IMR-90 (cell line): Measurements from ENCODE around the gene SIGLEC14. TPM values are rescaled to one million over a fixed set of nuclear protein-coding genes. Genes with fewer than 3 reads are reported as not detected.

Experiments used
- ATAC-seq: fragments of 200-7000 bp; cut with Tn5 transposase; 2 replicates; pipeline ENCODE4 v1.9.1; 2020; ENCODE audit warnings: low read depth, mild to moderate bottlenecking, moderate library complexity
- BruUV-seq: library from RNA; stranded (reverse); fragments of 400-500 nt; replicated peaks from 2 replicates; lab custom pipeline; 2021; lab: Mats Ljungman, UMichigan
- CTCF ChIA-PET: fragments of 300-600 bp; formaldehyde crosslinking; extraction: SDS; loops from one replicate; lab custom pipeline; 2021; ENCODE audit warnings: antibody characterized with exemption; lab: Yijun Ruan, JAX
- POLR2A ChIA-PET: fragments of 300-600 bp; sonication (Branson Sonifier 250); formaldehyde crosslinking; loops from one replicate; lab custom pipeline; 2022; ENCODE audit warnings: antibody characterized with exemption; ENCODE audit not compliant: unreplicated experiment; lab: Charles Lee
- DNase-seq: peaks from one replicate; pipeline ENCODE4 v3.0.0; 2013
- H2AFZ ChIP-seq: replicated peaks from 2 replicates; pipeline ENCODE3; 2013; ENCODE audit warnings: low read length, mild to moderate bottlenecking; ENCODE audit not compliant: poor library complexity
- H2AK5ac ChIP-seq: 2 replicates; pipeline ENCODE4 v1.6.1; 2013; ENCODE audit warnings: low read depth, low read length, inconsistent platforms
- H2AK9ac ChIP-seq: replicated peaks from 2 replicates; pipeline ENCODE3; 2013; ENCODE audit warnings: mild to moderate bottlenecking, low read depth, low read length, moderate library complexity; ENCODE audit not compliant: poor library complexity
- H2BK120ac ChIP-seq: 2 replicates; pipeline ENCODE4 v1.6.1; 2013; ENCODE audit warnings: low read depth, low read length, inconsistent platforms
- H2BK15ac ChIP-seq: 3 replicates; pipeline ENCODE4 v1.6.1; 2013; ENCODE audit warnings: low read depth, low read length, inconsistent platforms
- H2BK20ac ChIP-seq: 2 replicates; pipeline ENCODE4 v1.6.1; 2013; ENCODE audit warnings: low read depth, mild to moderate bottlenecking, inconsistent platforms, low read length, moderate library complexity
- H2BK5ac ChIP-seq: 2 replicates; pipeline ENCODE4 v1.6.1; 2013; ENCODE audit warnings: mild to moderate bottlenecking, low read depth, low read length, inconsistent platforms; ENCODE audit not compliant: poor library complexity, severe bottlenecking
- H3K14ac ChIP-seq: replicated peaks from 2 replicates; pipeline ENCODE4 v1.6.1; 2013; ENCODE audit warnings: low read depth, low read length, inconsistent platforms
- H3K18ac ChIP-seq: 2 replicates; pipeline ENCODE4 v1.6.1; 2013; ENCODE audit warnings: low read depth, low read length, control low read depth
- H3K23ac ChIP-seq: 2 replicates; pipeline ENCODE4 v1.6.1; 2013; ENCODE audit warnings: low read depth, low read length, inconsistent platforms
- H3K27ac ChIP-seq: 2 replicates; pipeline ENCODE4 v1.5.1; 2013; ENCODE audit warnings: mild to moderate bottlenecking, control low read depth, low read length; ENCODE audit not compliant: insufficient read depth
- H3K27me3 ChIP-seq: 2 replicates; pipeline ENCODE4 v1.6.1; 2013; ENCODE audit warnings: low read length; ENCODE audit not compliant: control insufficient read depth, insufficient read depth
- H3K36me3 ChIP-seq: 2 replicates; pipeline ENCODE4 v1.6.1; 2013; ENCODE audit warnings: low read length, mixed read lengths; ENCODE audit not compliant: control insufficient read depth, insufficient read depth
- H3K4ac ChIP-seq: 2 replicates; pipeline ENCODE4 v1.6.1; 2013; ENCODE audit warnings: low read depth, low read length, inconsistent platforms
- H3K4me1 ChIP-seq: 2 replicates; pipeline ENCODE4 v1.6.1; 2013; ENCODE audit warnings: low read length, mixed read lengths; ENCODE audit not compliant: control insufficient read depth, insufficient read depth
- H3K4me2 ChIP-seq: 2 replicates; pipeline ENCODE4 v1.6.1; 2013; ENCODE audit warnings: low read depth, mild to moderate bottlenecking, control low read depth, low read length, moderate library complexity
- H3K4me3 ChIP-seq: 2 replicates; pipeline ENCODE4 v1.5.1; 2013; ENCODE audit warnings: low read depth, mild to moderate bottlenecking, control low read depth, low read length, moderate library complexity; ENCODE audit not compliant: insufficient read depth
- H3K56ac ChIP-seq: 2 replicates; pipeline ENCODE4 v1.6.1; 2013; ENCODE audit warnings: low read length, inconsistent platforms; ENCODE audit not compliant: insufficient read depth; ENCODE audit errors: extremely low read depth
- H3K79me1 ChIP-seq, 2 experiments: 2 replicates each; pipeline ENCODE4 v1.6.1; 2013; ENCODE audit warnings: low read length in 2 of 2, inconsistent platforms in 1 of 2, low read depth in 1 of 2
- H3K9ac ChIP-seq: 2 replicates; pipeline ENCODE4 v1.6.1; 2013; ENCODE audit warnings: low read depth, low read length, control low read depth
- H3K9me1 ChIP-seq: 2 replicates; pipeline ENCODE4 v1.6.1; 2013; ENCODE audit warnings: low read length, inconsistent platforms; ENCODE audit not compliant: insufficient read depth
- H3K9me3 ChIP-seq: 2 replicates; pipeline ENCODE4 v1.6.1; 2013; ENCODE audit warnings: low read length; ENCODE audit not compliant: control insufficient read depth, insufficient read depth
- H4K20me1 ChIP-seq: 2 replicates; pipeline ENCODE4 v1.6.1; 2013; ENCODE audit warnings: low read length, inconsistent platforms; ENCODE audit not compliant: insufficient read depth
- H4K5ac ChIP-seq: 2 replicates; pipeline ENCODE4 v1.6.1; 2013; ENCODE audit warnings: mild to moderate bottlenecking, low read depth, low read length, control low read depth
- H4K8ac ChIP-seq, 2 experiments: 2 replicates each; pipeline ENCODE4 v1.6.1; 2013; ENCODE audit warnings: low read depth in 2 of 2, low read length in 2 of 2, control low read depth in 1 of 2, inconsistent platforms in 1 of 2
- H4K91ac ChIP-seq: 2 replicates; pipeline ENCODE4 v1.6.1; 2013; ENCODE audit warnings: low read depth, low read length, inconsistent platforms; ENCODE audit not compliant: insufficient read depth
- CHD1 ChIP-seq: IDR thresholded peaks from 2 replicates; pipeline ENCODE4 v1.6.1; 2012; ENCODE audit warnings: low read depth, low read length, improper control_type of control experiment
- MAFK ChIP-seq: IDR thresholded peaks from 2 replicates; pipeline ENCODE4 v1.6.1; 2012; ENCODE audit warnings: low read depth, low read length, improper control_type of control experiment
- MAZ ChIP-seq: IDR thresholded peaks from 2 replicates; pipeline ENCODE4 v1.6.1; 2012; ENCODE audit warnings: low read depth, mild to moderate bottlenecking, low read length, improper control_type of control experiment, moderate library complexity, borderline replicate concordance
- RCOR1 ChIP-seq: IDR thresholded peaks from 2 replicates; pipeline ENCODE4 v1.6.1; 2012; ENCODE audit warnings: mild to moderate bottlenecking, low read length, improper control_type of control experiment; ENCODE audit not compliant: insufficient replicate concordance
- SMC3 ChIP-seq: fragments of 150-350 bp; IDR thresholded peaks from 2 replicates; pipeline ENCODE4 v1.6.1; 2016; ENCODE audit warnings: low read depth, mild to moderate bottlenecking, antibody characterized with exemption, low read length, moderate library complexity
- WGBS, 2 experiments: methylation state at CpG; one replicate each; pipeline versions ENCODE4 v1.1.5 to v1.1.7; 2013; ENCODE audit warnings: missing lambda C conversion rate in 2 of 2; ENCODE audit not compliant: insufficient read length in 1 of 2; ENCODE audit errors: extremely low coverage in 2 of 2; 5-methylcytosine and 5-hydroxymethylcytosine counted together
- dilution Hi-C: fragments of 300-500 bp; cut with HindIII; formaldehyde crosslinking; loops from one replicate; pipeline ENCODE4 v1.14.3; 2018; ENCODE audit warnings: low sequenced_read_pairs; ENCODE audit not compliant: unreplicated experiment
- in situ Hi-C: fragments of 300-500 bp; cut with MboI; formaldehyde crosslinking; loops from 3 replicates; pipeline ENCODE4 v1.14.3; 2019; ENCODE audit warnings: low sequenced_read_pairs, inconsistent platforms, mixed read lengths
- intact Hi-C: fragments of 100-400 bp; cut with micrococcal nuclease; formaldehyde crosslinking; loops from 2 replicates; pipeline ENCODE4 v1.10.0; 2022
- polyA plus RNA-seq, 3 experiments: library from polyadenylated mRNA; depleted of rRNA; stranded (reverse); fragments of >200 nt; gene quantifications; 2 replicates each; pipeline ENCODE4 v1.2.3, GENCODE V29; 2012; ENCODE audit warnings: low replicate concordance in 1 of 3
- total RNA-seq: library from RNA; depleted of rRNA; stranded (reverse); fragments of >200 nt; gene quantifications from 2 replicates; pipeline ENCODE4 v1.2.3, GENCODE V29; 2012
- TF ChIP-seq, protein P1 (sequence below): fragments of 150-350 bp; IDR thresholded peaks from 2 replicates; pipeline ENCODE4 v1.6.1; 2016; ENCODE audit warnings: low read depth, mild to moderate bottlenecking, low read length, moderate library complexity, borderline replicate concordance

SIGLEC14 gene
- total and polyA plus RNA-seq, 2 of the 4 experiments (the other 2 are of a cell fraction) = not detected

DNA sequence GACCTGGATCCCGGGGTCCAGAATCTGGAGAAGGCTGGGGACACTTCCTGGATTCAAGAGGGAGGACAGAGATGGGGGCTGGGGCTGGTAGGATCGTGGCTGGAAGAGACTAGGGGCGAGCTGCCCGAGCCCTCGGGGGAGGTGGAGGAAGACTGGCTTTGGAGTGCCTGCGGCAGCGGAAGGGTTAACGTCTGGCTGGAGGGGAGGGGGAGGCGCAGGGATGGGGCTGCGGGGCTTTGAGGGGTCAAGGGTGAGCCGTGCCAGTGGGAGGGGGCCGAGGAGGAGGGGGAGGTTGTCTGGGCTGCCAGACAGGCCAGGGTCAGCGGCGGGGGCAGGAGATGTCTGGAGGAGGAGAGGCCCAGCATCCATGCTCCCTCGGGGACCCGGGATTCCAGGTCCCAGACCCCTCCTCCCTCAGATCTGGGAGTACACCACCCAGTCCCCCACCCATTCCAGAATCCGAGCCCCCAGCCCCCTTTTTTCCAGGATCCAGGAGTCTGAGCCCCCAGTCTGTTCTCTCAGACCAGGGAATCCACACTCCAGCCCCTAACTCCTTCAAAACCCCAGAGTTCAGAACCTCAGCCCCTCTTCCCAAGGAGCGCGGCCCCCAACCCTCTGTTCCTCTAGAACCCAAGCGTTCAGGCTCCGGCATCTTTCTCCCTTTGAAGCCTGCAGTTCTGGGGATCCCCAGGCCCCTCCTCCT, 43.3 kb upstream of the SIGLEC14 start:
- Histone ChIP-seq H3K14ac (peak overlapping the region; percentile 100), H3K79me1 (peaks cover 9 to 52% of the 10 kb centered on the region in 2 experiments), H4K8ac (peak overlapping the region; percentile 86 to 95; a peak in 3 of 4 replicates), H4K20me1 (peaks cover 45% of the 10 kb centered on the region), H3K4me2 (peak overlapping the region; percentile 99), H3K4me1 (peaks cover 16% of the 10 kb centered on the region), H3K9me1 (peaks cover 11% of the 10 kb centered on the region), H3K4ac (peak overlapping the region; percentile 99), H3K9ac (peak overlapping the region; percentile 98), H3K27me3 (no peaks in the 10 kb centered on the region), H2BK15ac (peak overlapping the region; percentile 57; the same call in 1 of the 3 replicates), H3K23ac (peak overlapping the region; percentile 93), H3K18ac (peak overlapping the region; percentile 93), H2AK9ac (peak overlapping the region; percentile 99), H2AFZ (peak overlapping the region; percentile 81), H3K9me3 (no peaks in the 10 kb centered on the region), H2BK120ac (peak overlapping the region; percentile 79), H4K5ac (peak overlapping the region; percentile 89), H3K27ac (peak overlapping the region; percentile 99), H2BK5ac (peak overlapping the region; percentile 97), H3K4me3 (peak overlapping the region; percentile 99), H2BK20ac (no peak overlapping the region), H2AK5ac (peak overlapping the region; percentile 95), H4K91ac (peak overlapping the region; percentile 95), H3K56ac (peak overlapping the region; percentile 81), H3K36me3 (peaks cover 21% of the 10 kb centered on the region)
- POLR2A ChIA-PET = no interaction called here
- ATAC-seq (peak; percentile 1), DNase-seq (no peak)
- CTCF ChIA-PET = interaction anchor here (1.5 kb wide), 1 partner anchor 29 kb away, joined by 8 read pairs; no protein-coding TSS in a partner anchor
- TF ChIP-seq MAZ = peak; percentile 71
- TF ChIP-seq SMC3 = 0 out of 2 replicates have a peak, but pooled peaks have one; percentile 1
- no peak for TF ChIP-seq RCOR1
- no peak for TF ChIP-seq MAFK
- TF ChIP-seq, protein P1, sequence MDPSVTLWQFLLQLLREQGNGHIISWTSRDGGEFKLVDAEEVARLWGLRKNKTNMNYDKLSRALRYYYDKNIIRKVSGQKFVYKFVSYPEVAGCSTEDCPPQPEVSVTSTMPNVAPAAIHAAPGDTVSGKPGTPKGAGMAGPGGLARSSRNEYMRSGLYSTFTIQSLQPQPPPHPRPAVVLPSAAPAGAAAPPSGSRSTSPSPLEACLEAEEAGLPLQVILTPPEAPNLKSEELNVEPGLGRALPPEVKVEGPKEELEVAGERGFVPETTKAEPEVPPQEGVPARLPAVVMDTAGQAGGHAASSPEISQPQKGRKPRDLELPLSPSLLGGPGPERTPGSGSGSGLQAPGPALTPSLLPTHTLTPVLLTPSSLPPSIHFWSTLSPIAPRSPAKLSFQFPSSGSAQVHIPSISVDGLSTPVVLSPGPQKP = no peak
- TF ChIP-seq CHD1 = no peak
- dilution Hi-C loops = no loop called here
- in situ Hi-C loops = no loop called here
- BruUV-seq = no TSS peak
- intact Hi-C loops = loop anchor here (1.0 kb wide), 1 partner anchor 96 kb away; no protein-coding TSS in a partner anchor
- WGBS, 2 experiments = 0% methylated on average over 5 of the region's 21 CpGs; no CpG with 5 or more reads in 1 of the 2 experiments
